HEK293 (cell line): Measurements from ENCODE around the gene ZNF565.

Source experiments
- HOXC10 ChIP-seq: sonication (generic); formaldehyde crosslinking; IDR thresholded peaks from 2 replicates; pipeline ENCODE4 v1.8.1; 2023; ENCODE audit warnings: mild to moderate bottlenecking, missing genetic modification reagents
- IKZF3 ChIP-seq: fragments of 450-650 bp; IDR thresholded peaks from 2 replicates; pipeline ENCODE4 v1.5.0; 2018; ENCODE audit warnings: missing biosample characterization, mild to moderate bottlenecking, missing genetic modification characterization, moderate library complexity
- KLF10 ChIP-seq: fragments of 450-650 bp; IDR thresholded peaks from 2 replicates; pipeline ENCODE4 v1.5.1; 2018; ENCODE audit warnings: missing biosample characterization, mild to moderate bottlenecking, missing genetic modification characterization
- SCRT2 ChIP-seq: fragments of 450-650 bp; formaldehyde crosslinking; IDR thresholded peaks from 2 replicates; pipeline ENCODE4 v1.5.1; 2016; ENCODE audit warnings: missing biosample characterization, missing genetic modification characterization
- TRIM28 ChIP-seq: IDR thresholded peaks from 2 replicates; pipeline ENCODE4 v1.6.1; 2011; ENCODE audit warnings: low read length, control low read depth, borderline replicate concordance
- YY1 ChIP-seq: fragments of 450-650 bp; formaldehyde crosslinking; IDR thresholded peaks from 2 replicates; pipeline ENCODE4 v1.5.1; 2018; ENCODE audit warnings: missing biosample characterization, missing genetic modification characterization
- ZFHX2 ChIP-seq: fragments of 450-650 bp; formaldehyde crosslinking; conservative IDR thresholded peaks from 2 replicates; pipeline ENCODE4 v1.5.1; 2016; ENCODE audit warnings: missing biosample characterization, missing genetic modification characterization
- ZIC2 ChIP-seq: fragments of 450-650 bp; formaldehyde crosslinking; IDR thresholded peaks from 2 replicates; pipeline ENCODE4 v1.5.1; 2016; ENCODE audit warnings: missing biosample characterization, missing genetic modification characterization
- ZNF248 ChIP-seq: fragments of 450-650 bp; formaldehyde crosslinking; IDR thresholded peaks from 2 replicates; pipeline ENCODE4 v1.5.1; 2017; ENCODE audit warnings: missing biosample characterization, missing genetic modification characterization
- ZNF266 ChIP-seq: fragments of 450-650 bp; formaldehyde crosslinking; IDR thresholded peaks from 2 replicates; pipeline ENCODE4 v1.5.1; 2016; ENCODE audit warnings: missing biosample characterization, missing genetic modification characterization, low read depth
- ZNF302 ChIP-seq: fragments of 450-650 bp; formaldehyde crosslinking; IDR thresholded peaks from 2 replicates; pipeline ENCODE4 v1.5.1; 2016; ENCODE audit warnings: missing biosample characterization, missing genetic modification characterization, low read depth
- ZNF585B ChIP-seq: fragments of 450-650 bp; formaldehyde crosslinking; IDR thresholded peaks from 2 replicates; pipeline ENCODE4 v1.5.1; 2016; ENCODE audit warnings: missing biosample characterization, missing genetic modification characterization
- ZNF621 ChIP-seq: fragments of 450-650 bp; formaldehyde crosslinking; IDR thresholded peaks from 2 replicates; pipeline ENCODE4 v1.5.1; 2017; ENCODE audit warnings: missing biosample characterization, missing genetic modification characterization
- ZNF791 ChIP-seq: fragments of 450-650 bp; formaldehyde crosslinking; IDR thresholded peaks from 2 replicates; pipeline ENCODE4 v1.5.1; 2016; ENCODE audit warnings: missing biosample characterization, missing genetic modification characterization
- ZNF843 ChIP-seq: fragments of 450-650 bp; formaldehyde crosslinking; IDR thresholded peaks from 2 replicates; pipeline ENCODE4 v1.5.1; 2016; ENCODE audit warnings: missing biosample characterization, missing genetic modification characterization
- ZSCAN23 ChIP-seq: fragments of 450-650 bp; formaldehyde crosslinking; IDR thresholded peaks from 2 replicates; pipeline ENCODE4 v1.5.1; 2016; ENCODE audit warnings: missing biosample characterization, missing genetic modification characterization
- TF ChIP-seq, protein P1 (sequence below): fragments of 450-650 bp; formaldehyde crosslinking; IDR thresholded peaks from 2 replicates; pipeline ENCODE4 v1.5.1; 2016; ENCODE audit warnings: missing biosample characterization, missing genetic modification characterization
- TF ChIP-seq, protein P2 (sequence below): fragments of 450-650 bp; IDR thresholded peaks from 2 replicates; pipeline ENCODE4 v1.5.1; 2018; ENCODE audit warnings: missing biosample characterization, missing genetic modification characterization
- TF ChIP-seq, protein P3 (sequence below): fragments of 450-650 bp; formaldehyde crosslinking; IDR thresholded peaks from 2 replicates; pipeline ENCODE4 v1.5.1; 2017; ENCODE audit warnings: missing biosample characterization, missing genetic modification characterization
- TF ChIP-seq, protein P4 (sequence below): fragments of 450-650 bp; formaldehyde crosslinking; IDR thresholded peaks from 2 replicates; pipeline ENCODE4 v1.5.1; 2016; ENCODE audit warnings: missing biosample characterization, missing genetic modification characterization
- TF ChIP-seq, protein P5 (sequence below): fragments of 450-650 bp; formaldehyde crosslinking; IDR thresholded peaks from 2 replicates; pipeline ENCODE4 v1.5.1; 2016; ENCODE audit warnings: missing biosample characterization, missing genetic modification characterization
- TF ChIP-seq, protein P6 (sequence below): fragments of 450-650 bp; formaldehyde crosslinking; IDR thresholded peaks from 2 replicates; pipeline ENCODE4 v1.5.1; 2017; ENCODE audit warnings: missing biosample characterization, mild to moderate bottlenecking, missing genetic modification characterization, moderate library complexity
- TF ChIP-seq, protein P7 (sequence below): fragments of 450-650 bp; formaldehyde crosslinking; conservative IDR thresholded peaks from 2 replicates; pipeline ENCODE4 v1.5.1; 2016; ENCODE audit warnings: low read depth, missing biosample characterization, missing genetic modification characterization

ZNF565 gene

DNA sequence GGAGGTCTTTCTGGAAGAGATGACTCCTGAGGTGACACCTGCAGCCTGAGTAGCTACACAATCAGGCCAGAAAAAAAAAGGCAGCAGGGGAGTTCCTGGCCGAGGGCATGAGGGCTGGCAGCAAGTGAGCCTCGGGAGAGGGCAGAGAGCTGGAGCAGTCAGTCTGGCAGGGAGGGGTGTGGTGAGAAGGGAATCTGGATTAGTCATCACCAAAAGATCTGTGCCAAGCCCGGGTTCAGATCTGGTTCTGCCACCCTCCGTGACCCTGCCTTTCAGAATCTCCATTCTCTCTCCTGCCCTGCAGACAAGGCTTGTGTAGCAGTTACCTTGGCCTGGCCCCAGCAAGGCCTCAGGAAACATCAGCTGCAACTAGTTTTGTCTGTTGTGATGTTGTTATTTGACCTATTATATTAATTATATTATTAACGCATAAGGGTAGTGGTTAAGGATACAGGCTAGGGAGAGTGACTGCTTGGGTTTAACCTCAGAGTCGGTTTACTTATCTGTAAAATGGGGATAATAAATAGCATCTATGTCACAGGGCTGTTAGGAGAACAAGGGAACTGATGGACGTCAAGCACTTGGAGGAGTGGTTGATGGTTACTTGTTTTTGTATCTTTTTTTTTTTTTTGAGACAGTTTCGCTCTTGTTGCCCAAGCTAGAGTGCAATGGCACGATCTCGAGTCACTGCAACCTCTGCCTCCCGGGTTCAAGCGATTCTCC, 77.3 kb downstream of the ZNF565 start (continued):
- peak; percentile 24; the same call in 1 of the 2 replicates for TF ChIP-seq ZIC2 (tag by site-specific recombination)
- no peak for TF ChIP-seq ZNF791 (tag by site-specific recombination)
- no peak for TF ChIP-seq TRIM28
- TF ChIP-seq, protein P1, sequence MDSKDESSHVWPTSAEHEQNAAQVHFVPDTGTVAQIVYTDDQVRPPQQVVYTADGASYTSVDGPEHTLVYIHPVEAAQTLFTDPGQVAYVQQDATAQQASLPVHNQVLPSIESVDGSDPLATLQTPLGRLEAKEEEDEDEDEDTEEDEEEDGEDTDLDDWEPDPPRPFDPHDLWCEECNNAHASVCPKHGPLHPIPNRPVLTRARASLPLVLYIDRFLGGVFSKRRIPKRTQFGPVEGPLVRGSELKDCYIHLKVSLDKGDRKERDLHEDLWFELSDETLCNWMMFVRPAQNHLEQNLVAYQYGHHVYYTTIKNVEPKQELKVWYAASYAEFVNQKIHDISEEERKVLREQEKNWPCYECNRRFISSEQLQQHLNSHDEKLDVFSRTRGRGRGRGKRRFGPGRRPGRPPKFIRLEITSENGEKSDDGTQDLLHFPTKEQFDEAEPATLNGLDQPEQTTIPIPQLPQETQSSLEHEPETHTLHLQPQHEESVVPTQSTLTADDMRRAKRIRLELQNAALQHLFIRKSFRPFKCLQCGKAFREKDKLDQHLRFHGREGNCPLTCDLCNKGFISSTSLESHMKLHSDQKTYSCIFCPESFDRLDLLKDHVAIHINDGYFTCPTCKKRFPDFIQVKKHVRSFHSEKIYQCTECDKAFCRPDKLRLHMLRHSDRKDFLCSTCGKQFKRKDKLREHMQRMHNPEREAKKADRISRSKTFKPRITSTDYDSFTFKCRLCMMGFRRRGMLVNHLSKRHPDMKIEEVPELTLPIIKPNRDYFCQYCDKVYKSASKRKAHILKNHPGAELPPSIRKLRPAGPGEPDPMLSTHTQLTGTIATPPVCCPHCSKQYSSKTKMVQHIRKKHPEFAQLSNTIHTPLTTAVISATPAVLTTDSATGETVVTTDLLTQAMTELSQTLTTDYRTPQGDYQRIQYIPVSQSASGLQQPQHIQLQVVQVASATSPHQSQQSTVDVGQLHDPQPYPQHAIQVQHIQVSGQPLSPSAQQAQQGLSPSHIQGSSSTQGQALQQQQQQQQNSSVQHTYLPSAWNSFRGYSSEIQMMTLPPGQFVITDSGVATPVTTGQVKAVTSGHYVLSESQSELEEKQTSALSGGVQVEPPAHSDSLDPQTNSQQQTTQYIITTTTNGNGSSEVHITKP (tag by site-specific recombination): peak; percentile 83
- no peak for TF ChIP-seq HOXC10 (CRISPR knock-in tag)
- no peak for TF ChIP-seq ZNF302 (tag by site-specific recombination)
- TF ChIP-seq ZNF248 (tag by site-specific recombination): no peak
- no peak for TF ChIP-seq ZNF621 (tag by site-specific recombination)
- TF ChIP-seq YY1 (tag by site-specific recombination): no peak
- no peak for TF ChIP-seq SCRT2
- TF ChIP-seq, protein P2, sequence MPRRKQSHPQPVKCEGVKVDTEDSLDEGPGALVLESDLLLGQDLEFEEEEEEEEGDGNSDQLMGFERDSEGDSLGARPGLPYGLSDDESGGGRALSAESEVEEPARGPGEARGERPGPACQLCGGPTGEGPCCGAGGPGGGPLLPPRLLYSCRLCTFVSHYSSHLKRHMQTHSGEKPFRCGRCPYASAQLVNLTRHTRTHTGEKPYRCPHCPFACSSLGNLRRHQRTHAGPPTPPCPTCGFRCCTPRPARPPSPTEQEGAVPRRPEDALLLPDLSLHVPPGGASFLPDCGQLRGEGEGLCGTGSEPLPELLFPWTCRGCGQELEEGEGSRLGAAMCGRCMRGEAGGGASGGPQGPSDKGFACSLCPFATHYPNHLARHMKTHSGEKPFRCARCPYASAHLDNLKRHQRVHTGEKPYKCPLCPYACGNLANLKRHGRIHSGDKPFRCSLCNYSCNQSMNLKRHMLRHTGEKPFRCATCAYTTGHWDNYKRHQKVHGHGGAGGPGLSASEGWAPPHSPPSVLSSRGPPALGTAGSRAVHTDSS (tag by site-specific recombination): no peak
- TF ChIP-seq, protein P3, sequence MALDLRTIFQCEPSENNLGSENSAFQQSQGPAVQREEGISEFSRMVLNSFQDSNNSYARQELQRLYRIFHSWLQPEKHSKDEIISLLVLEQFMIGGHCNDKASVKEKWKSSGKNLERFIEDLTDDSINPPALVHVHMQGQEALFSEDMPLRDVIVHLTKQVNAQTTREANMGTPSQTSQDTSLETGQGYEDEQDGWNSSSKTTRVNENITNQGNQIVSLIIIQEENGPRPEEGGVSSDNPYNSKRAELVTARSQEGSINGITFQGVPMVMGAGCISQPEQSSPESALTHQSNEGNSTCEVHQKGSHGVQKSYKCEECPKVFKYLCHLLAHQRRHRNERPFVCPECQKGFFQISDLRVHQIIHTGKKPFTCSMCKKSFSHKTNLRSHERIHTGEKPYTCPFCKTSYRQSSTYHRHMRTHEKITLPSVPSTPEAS (tag by site-specific recombination): no peak
- TF ChIP-seq ZSCAN23 (tag by site-specific recombination): no peak
- no peak for TF ChIP-seq KLF10 (tag by site-specific recombination)
- TF ChIP-seq, protein P4, sequence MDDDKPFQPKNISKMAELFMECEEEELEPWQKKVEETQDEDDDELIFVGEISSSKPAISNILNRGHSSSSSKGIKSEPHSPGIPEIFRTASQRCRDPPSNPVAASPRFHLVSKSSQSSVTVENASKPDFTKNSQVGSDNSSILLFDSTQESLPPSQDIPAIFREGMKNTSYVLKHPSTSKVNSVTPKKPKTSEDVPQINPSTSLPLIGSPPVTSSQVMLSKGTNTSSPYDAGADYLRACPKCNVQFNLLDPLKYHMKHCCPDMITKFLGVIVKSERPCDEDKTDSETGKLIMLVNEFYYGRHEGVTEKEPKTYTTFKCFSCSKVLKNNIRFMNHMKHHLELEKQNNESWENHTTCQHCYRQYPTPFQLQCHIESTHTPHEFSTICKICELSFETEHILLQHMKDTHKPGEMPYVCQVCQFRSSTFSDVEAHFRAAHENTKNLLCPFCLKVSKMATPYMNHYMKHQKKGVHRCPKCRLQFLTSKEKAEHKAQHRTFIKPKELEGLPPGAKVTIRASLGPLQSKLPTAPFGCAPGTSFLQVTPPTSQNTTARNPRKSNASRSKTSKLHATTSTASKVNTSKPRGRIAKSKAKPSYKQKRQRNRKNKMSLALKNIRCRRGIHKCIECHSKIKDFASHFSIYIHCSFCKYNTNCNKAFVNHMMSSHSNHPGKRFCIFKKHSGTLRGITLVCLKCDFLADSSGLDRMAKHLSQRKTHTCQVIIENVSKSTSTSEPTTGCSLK (tag by site-specific recombination): no peak
- TF ChIP-seq ZFHX2: no peak
- TF ChIP-seq, protein P5, sequence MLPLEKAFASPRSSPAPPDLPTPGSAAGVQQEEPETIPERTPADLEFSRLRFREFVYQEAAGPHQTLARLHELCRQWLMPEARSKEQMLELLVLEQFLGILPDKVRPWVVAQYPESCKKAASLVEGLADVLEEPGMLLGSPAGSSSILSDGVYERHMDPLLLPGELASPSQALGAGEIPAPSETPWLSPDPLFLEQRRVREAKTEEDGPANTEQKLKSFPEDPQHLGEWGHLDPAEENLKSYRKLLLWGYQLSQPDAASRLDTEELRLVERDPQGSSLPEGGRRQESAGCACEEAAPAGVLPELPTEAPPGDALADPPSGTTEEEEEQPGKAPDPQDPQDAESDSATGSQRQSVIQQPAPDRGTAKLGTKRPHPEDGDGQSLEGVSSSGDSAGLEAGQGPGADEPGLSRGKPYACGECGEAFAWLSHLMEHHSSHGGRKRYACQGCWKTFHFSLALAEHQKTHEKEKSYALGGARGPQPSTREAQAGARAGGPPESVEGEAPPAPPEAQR (tag by site-specific recombination): no peak
- TF ChIP-seq IKZF3: no peak
- no peak for TF ChIP-seq ZNF585B (tag by site-specific recombination)
- TF ChIP-seq, protein P6, sequence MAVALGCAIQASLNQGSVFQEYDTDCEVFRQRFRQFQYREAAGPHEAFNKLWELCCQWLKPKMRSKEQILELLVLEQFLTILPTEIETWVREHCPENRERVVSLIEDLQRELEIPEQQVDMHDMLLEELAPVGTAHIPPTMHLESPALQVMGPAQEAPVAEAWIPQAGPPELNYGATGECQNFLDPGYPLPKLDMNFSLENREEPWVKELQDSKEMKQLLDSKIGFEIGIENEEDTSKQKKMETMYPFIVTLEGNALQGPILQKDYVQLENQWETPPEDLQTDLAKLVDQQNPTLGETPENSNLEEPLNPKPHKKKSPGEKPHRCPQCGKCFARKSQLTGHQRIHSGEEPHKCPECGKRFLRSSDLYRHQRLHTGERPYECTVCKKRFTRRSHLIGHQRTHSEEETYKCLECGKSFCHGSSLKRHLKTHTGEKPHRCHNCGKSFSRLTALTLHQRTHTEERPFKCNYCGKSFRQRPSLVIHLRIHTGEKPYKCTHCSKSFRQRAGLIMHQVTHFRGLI: peak; percentile 73; the same call in 1 of the 2 replicates
- no peak for TF ChIP-seq ZNF266 (tag by site-specific recombination)
- TF ChIP-seq ZNF843 (tag by site-specific recombination): no peak
- TF ChIP-seq, protein P7, sequence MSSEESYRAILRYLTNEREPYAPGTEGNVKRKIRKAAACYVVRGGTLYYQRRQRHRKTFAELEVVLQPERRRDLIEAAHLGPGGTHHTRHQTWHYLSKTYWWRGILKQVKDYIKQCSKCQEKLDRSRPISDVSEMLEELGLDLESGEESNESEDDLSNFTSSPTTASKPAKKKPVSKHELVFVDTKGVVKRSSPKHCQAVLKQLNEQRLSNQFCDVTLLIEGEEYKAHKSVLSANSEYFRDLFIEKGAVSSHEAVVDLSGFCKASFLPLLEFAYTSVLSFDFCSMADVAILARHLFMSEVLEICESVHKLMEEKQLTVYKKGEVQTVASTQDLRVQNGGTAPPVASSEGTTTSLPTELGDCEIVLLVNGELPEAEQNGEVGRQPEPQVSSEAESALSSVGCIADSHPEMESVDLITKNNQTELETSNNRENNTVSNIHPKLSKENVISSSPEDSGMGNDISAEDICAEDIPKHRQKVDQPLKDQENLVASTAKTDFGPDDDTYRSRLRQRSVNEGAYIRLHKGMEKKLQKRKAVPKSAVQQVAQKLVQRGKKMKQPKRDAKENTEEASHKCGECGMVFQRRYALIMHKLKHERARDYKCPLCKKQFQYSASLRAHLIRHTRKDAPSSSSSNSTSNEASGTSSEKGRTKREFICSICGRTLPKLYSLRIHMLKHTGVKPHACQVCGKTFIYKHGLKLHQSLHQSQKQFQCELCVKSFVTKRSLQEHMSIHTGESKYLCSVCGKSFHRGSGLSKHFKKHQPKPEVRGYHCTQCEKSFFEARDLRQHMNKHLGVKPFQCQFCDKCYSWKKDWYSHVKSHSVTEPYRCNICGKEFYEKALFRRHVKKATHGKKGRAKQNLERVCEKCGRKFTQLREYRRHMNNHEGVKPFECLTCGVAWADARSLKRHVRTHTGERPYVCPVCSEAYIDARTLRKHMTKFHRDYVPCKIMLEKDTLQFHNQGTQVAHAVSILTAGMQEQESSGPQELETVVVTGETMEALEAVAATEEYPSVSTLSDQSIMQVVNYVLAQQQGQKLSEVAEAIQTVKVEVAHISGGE: no peak
